ENCODE results near the gene ERCC4.

The ERCC4 gene

DNA sequence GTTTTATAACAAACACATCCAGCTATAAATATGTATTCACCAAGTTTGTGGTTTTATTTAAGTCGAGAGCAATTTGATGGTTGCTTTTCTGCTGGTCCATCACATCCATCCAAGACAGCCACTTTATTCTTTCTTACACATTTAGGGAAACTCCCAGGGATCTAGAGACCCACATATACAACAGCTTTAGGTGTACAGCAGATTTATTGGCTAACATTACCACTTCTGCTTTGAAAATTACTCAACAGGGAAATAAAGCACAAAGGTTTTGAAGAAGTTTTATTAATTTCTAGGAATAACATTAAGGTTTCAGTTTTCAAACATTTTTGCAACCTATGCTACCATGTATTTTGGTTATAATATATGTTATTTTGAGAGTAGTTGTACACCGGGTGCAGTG is 6.9 kb downstream of the ERCC4 start:
- TF ChIP-seq, protein P1, sequence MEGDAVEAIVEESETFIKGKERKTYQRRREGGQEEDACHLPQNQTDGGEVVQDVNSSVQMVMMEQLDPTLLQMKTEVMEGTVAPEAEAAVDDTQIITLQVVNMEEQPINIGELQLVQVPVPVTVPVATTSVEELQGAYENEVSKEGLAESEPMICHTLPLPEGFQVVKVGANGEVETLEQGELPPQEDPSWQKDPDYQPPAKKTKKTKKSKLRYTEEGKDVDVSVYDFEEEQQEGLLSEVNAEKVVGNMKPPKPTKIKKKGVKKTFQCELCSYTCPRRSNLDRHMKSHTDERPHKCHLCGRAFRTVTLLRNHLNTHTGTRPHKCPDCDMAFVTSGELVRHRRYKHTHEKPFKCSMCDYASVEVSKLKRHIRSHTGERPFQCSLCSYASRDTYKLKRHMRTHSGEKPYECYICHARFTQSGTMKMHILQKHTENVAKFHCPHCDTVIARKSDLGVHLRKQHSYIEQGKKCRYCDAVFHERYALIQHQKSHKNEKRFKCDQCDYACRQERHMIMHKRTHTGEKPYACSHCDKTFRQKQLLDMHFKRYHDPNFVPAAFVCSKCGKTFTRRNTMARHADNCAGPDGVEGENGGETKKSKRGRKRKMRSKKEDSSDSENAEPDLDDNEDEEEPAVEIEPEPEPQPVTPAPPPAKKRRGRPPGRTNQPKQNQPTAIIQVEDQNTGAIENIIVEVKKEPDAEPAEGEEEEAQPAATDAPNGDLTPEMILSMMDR (IDR thresholded peaks at IDR 0.05; ENCODE audit: low read depth, low read length), result no peak
- in situ Hi-C loops (cut with HindIII; ENCODE audit: low sequenced_read_pairs), result no loop called here
- no peak for DNase-seq (ENCODE audit: low read depth, low spot score)
- H3K4me3 ChIP-seq (ENCODE audit: low read depth, low read length), result no peak overlapping the region

GRCh38 chr16:13928646-13929045 is 8.7 kb downstream of the ERCC4 start:
- TF ChIP-seq, protein P1 (IDR thresholded peaks at IDR 0.05; ENCODE audit: low read depth, low read length), result no peak
- no peak for DNase-seq (ENCODE audit: low read depth, low spot score)
- in situ Hi-C loops (cut with HindIII; ENCODE audit: low sequenced_read_pairs), result no loop called here
- H3K4me3 ChIP-seq (ENCODE audit: low read depth, low read length), result no peak overlapping the region

DNA sequence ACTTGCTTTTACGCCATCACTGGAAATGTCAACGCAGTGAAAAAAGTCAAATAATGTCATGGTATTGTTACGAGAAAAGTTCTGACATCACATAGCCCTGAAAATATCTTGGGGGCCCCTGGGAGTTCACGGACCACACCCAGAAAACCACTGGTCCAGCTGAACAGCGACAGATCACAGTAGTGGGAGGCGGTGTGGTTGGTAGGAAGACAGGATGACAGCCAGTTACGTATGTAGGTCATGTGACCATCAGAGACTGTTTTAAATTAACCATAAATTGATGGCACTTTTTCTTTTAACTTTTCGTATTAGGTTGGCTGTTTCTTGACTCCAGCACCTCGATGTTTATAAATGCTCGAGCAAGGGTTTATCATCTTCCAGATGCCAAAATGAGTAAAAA is 11.9 kb downstream of the ERCC4 start:
- DNase-seq (ENCODE audit: low read depth, low spot score), result no peak
- TF ChIP-seq, protein P1 (IDR thresholded peaks at IDR 0.05; ENCODE audit: low read depth, low read length), result no peak
- in situ Hi-C loops (cut with HindIII; ENCODE audit: low sequenced_read_pairs), result no loop called here
- no peak overlapping the region for H3K4me3 ChIP-seq (ENCODE audit: low read depth, low read length)

DNA sequence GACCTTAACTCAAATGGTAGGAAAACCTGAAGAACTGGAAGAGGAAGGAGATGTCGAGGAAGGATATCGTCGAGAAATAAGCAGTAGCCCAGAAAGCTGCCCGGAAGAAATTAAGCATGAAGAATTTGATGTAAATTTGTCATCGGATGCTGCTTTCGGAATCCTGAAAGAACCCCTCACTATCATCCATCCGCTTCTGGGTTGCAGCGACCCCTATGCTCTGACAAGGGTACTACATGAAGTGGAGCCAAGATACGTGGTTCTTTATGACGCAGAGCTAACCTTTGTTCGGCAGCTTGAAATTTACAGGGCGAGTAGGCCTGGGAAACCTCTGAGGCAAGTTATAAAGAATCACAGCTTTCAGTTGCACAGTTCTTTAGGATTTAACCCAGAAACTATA is 15.5 kb downstream of the ERCC4 start:
- in situ Hi-C loops (cut with HindIII; ENCODE audit: low sequenced_read_pairs), result no loop called here
- no peak overlapping the region for H3K4me3 ChIP-seq (ENCODE audit: low read depth, low read length)
- TF ChIP-seq, protein P1 (IDR thresholded peaks at IDR 0.05; ENCODE audit: low read depth, low read length), result peak; percentile 67
- DNase-seq (ENCODE audit: low read depth, low spot score), result no peak

- TF ChIP-seq, protein P1 (IDR thresholded peaks at IDR 0.05; ENCODE audit: low read depth, low read length), result no peak
- in situ Hi-C loops (cut with HindIII; ENCODE audit: low sequenced_read_pairs), result no loop called here
These were observed 16.2 kb downstream of the ERCC4 start for GRCh38 chr16:13936155-13936554.

GRCh38 chr16:13936596-13937081 is 16.7 kb downstream of the ERCC4 start:
- TF ChIP-seq, protein P1 (IDR thresholded peaks at IDR 0.05; ENCODE audit: low read depth, low read length), result no peak
- H3K4me3 ChIP-seq (ENCODE audit: low read depth, low read length), result no peak overlapping the region
- in situ Hi-C loops (cut with HindIII; ENCODE audit: low sequenced_read_pairs), result no loop called here
- DNase-seq (ENCODE audit: low read depth, low spot score), result peak; percentile 34

More at GRCh38 chr16:13936155-13936554, 16.2 kb downstream of the ERCC4 start:
- DNase-seq (ENCODE audit: low read depth, low spot score), result no peak
- H3K4me3 ChIP-seq (ENCODE audit: low read depth, low read length), result no peak overlapping the region

DNA sequence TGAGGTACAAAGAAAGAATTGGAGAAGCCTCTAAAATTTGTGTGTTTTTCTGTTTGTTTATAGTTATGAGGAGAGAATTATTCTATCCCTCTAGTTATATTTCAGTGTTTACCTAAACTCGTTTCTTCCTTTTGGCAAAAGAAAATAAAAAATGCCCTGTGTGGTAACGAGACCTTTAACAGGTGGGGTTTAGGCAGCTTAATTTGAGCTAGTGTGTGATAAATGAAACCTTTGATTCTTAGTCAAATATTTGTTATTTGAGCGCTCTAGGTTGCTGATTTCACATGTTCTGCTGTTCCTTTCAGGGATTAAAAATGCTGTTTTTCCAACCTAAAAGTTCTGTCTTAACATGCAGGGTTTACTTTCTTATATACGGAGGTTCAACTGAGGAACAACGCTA is 17.5 kb downstream of the ERCC4 start:
- no peak overlapping the region for H3K4me3 ChIP-seq (ENCODE audit: low read depth, low read length)
- in situ Hi-C loops (cut with HindIII; ENCODE audit: low sequenced_read_pairs), result no loop called here
- no peak for DNase-seq (ENCODE audit: low read depth, low spot score)
- TF ChIP-seq, protein P1 (IDR thresholded peaks at IDR 0.05; ENCODE audit: low read depth, low read length), result no peak
